ENCODE data around the gene SOX6.

SOX6 gene

GRCh38 chr11:16262645-16262955, 93.7 kb downstream of the SOX6 start:
- DNase-seq = no peak

GRCh38 chr11:16261836-16262644, 94.3 kb downstream of the SOX6 start:
- no peak for DNase-seq

- DNase-seq = no peak
Measured at GRCh38 chr11:16252373-16252772, 104.0 kb downstream of the SOX6 start.

GRCh38 chr11:16248248-16248647, 108.1 kb downstream of the SOX6 start:
- DNase-seq = no peak

GRCh38 chr11:16242806-16243205, 113.5 kb downstream of the SOX6 start:
- no peak for DNase-seq

- DNase-seq = no peak
Measured at GRCh38 chr11:16240687-16241086, 115.7 kb downstream of the SOX6 start.

GRCh38 chr11:16239141-16240105, 116.9 kb downstream of the SOX6 start:
- DNase-seq = no peak

- DNase-seq = no peak
Measured at GRCh38 chr11:16226245-16226644, 130.1 kb downstream of the SOX6 start.

- DNase-seq = no peak
Measured at GRCh38 chr11:16225623-16226022, 130.7 kb downstream of the SOX6 start.

- DNase-seq = no peak
Measured at GRCh38 chr11:16223558-16223957, 132.8 kb downstream of the SOX6 start.

- no peak for DNase-seq
Measured at GRCh38 chr11:16217631-16218030, 138.7 kb downstream of the SOX6 start.

GRCh38 chr11:16216831-16217230, 139.5 kb downstream of the SOX6 start:
- DNase-seq = no peak

GRCh38 chr11:16215352-16215751, 141.0 kb downstream of the SOX6 start:
- no peak for DNase-seq

GRCh38 chr11:16211407-16211806, 144.9 kb downstream of the SOX6 start:
- no peak for DNase-seq

GRCh38 chr11:16204261-16204660, 152.1 kb downstream of the SOX6 start:
- DNase-seq = no peak

- no peak for DNase-seq
Measured at GRCh38 chr11:16195651-16196050, 160.7 kb downstream of the SOX6 start.

- DNase-seq = no peak
Measured at GRCh38 chr11:16194566-16194965, 161.8 kb downstream of the SOX6 start.

GRCh38 chr11:16193897-16194381, 162.4 kb downstream of the SOX6 start:
- no peak for DNase-seq

GRCh38 chr11:16191868-16192240, 164.5 kb downstream of the SOX6 start:
- no peak for DNase-seq

- DNase-seq = no peak
Measured at GRCh38 chr11:16191212-16191867, 165.0 kb downstream of the SOX6 start.

- DNase-seq = no peak
Measured at GRCh38 chr11:16186680-16187079, 169.7 kb downstream of the SOX6 start.

GRCh38 chr11:16185042-16185441, 171.3 kb downstream of the SOX6 start:
- no peak for DNase-seq

GRCh38 chr11:16184588-16184987, 171.8 kb downstream of the SOX6 start:
- DNase-seq = no peak

All from T1000 (cell line).